Spleen (tissue), 11 donors: ENCODE results near the gene TPST1. TPM values are rescaled to one million over a fixed set of nuclear protein-coding genes. Genes with fewer than 3 reads are reported as not detected.
"Not testable (repeated sequence)": the region's sequence is repeated elsewhere in the genome, so short reads cannot be mapped to it uniquely, and the experiment has no call there.

Experiments used
- DNase-seq: peaks from one replicate; pipeline ENCODE4 v3.0.0-alpha.2; 2020
- H3K27ac ChIP-seq, 8 donors: fragments of 200-600 bp; sonication (generic) in 7 of 8; 1 replicate in 4 of 8; 2 replicates in 4 of 8; pipeline versions ENCODE4 v1.5.0 to v1.8.0; 2016 to 2021; ENCODE audit warnings: inconsistent platforms in 4 of 8, mild to moderate bottlenecking in 4 of 8, moderate library complexity in 1 of 8
- H3K27me3 ChIP-seq, 7 donors: fragments of 200-600 bp; sonication (generic) in 6 of 7; replicated peaks in 1 of 7; 1 replicate in 4 of 7; 2 replicates in 3 of 7; pipeline versions ENCODE4 v1.5.0 to v1.8.0; 2016 to 2021; ENCODE audit warnings: inconsistent platforms in 3 of 7, mild to moderate bottlenecking in 1 of 7
- H3K36me3 ChIP-seq, 6 donors: fragments of 200-600 bp; sonication (generic) in 5 of 6; 1 replicate in 4 of 6; 2 replicates in 2 of 6; pipeline versions ENCODE4 v1.5.0 to v1.8.0; 2016 to 2021; ENCODE audit warnings: inconsistent platforms in 2 of 6
- H3K4me1 ChIP-seq, 6 donors: fragments of 200-600 bp; sonication (generic) in 5 of 6; 1 replicate in 3 of 6; 2 replicates in 3 of 6; pipeline versions ENCODE4 v1.5.0 to v1.8.0; 2016 to 2021; ENCODE audit warnings: inconsistent platforms in 3 of 6
- H3K4me3 ChIP-seq, 8 donors: fragments of 200-600 bp; sonication (generic) in 7 of 8; 1 replicate in 4 of 8; 2 replicates in 4 of 8; pipeline versions ENCODE4 v1.5.0 to v1.8.0; 2016 to 2021; ENCODE audit warnings: inconsistent platforms in 4 of 8, mild to moderate bottlenecking in 4 of 8, moderate library complexity in 2 of 8
- H3K9me3 ChIP-seq, 8 donors: fragments of 200-600 bp; sonication (generic) in 7 of 8; 1 replicate in 4 of 8; 2 replicates in 4 of 8; pipeline versions ENCODE4 v1.5.0 to v1.8.0; 2016 to 2021; ENCODE audit warnings: inconsistent platforms in 4 of 8
- POLR2A ChIP-seq, 3 donors: fragments of 450-650 bp; IDR thresholded peaks; one replicate each; pipeline ENCODE4 v1.5.1; 2017; ENCODE audit warnings: antibody characterized with exemption in 3 of 3, mild to moderate bottlenecking in 1 of 3
- POLR2AphosphoS5 ChIP-seq, 3 donors: sonication (generic); formaldehyde crosslinking; IDR thresholded peaks; one replicate each; pipeline ENCODE4 v1.5.1; 2017; ENCODE audit warnings: antibody characterized with exemption in 3 of 3
- WGBS, 5 donors: extraction: QIAGEN DNeasy Blood & Tissue Kit in 3 of 5; methylation state at CpG; one replicate each; pipeline versions ENCODE4 v1.1.5 to v1.1.7; 2013 to 2018; 5-methylcytosine and 5-hydroxymethylcytosine counted together
- intact Hi-C: fragments of 100-400 bp; cut with DNase I; formaldehyde crosslinking; loops from one replicate; pipeline ENCODE4 v1.15.0; 2023; ENCODE audit warnings: low total_unique reads
- polyA plus RNA-seq, 3 donors: library from polyadenylated mRNA; stranded (reverse); fragments of 200-250 nt; gene quantifications; one replicate each; pipeline ENCODE4 v1.2.1, GENCODE V29; 2013
- total RNA-seq, 7 donors: library from RNA; depleted of rRNA in 3 of 7; stranded (reverse); fragments of >200 nt in 3 of 7; fragmentation: NEBNext Ultra II Directional in 4 of 7; extraction: Animal tissue kit (Norgen Biotek cat#: 25700) in 4 of 7; gene quantifications; one replicate each; pipeline versions ENCODE4 v1.1.0 to v1.2.1, GENCODE V29; 2016 to 2021
- TF ChIP-seq, protein P1 (sequence below), 11 experiments: fragments of 200-600 bp in 7 of 11; fragments of 450-650 bp in 4 of 11; sonication (generic) in 4 of 11; IDR thresholded peaks in 8 of 11; conservative IDR thresholded peaks in 3 of 11; 1 replicate in 7 of 11; 2 replicates in 4 of 11; pipeline versions ENCODE4 v1.4.0 to v1.8.0; 2016 to 2021; ENCODE audit warnings: antibody characterized with exemption in 11 of 11, inconsistent platforms in 4 of 11, mild to moderate bottlenecking in 1 of 11
- donor health status: healthy with polysubstance abuse.
- donor health status: DM: no; HTN: no; CAD: no; lungs with moderate emphysema.
- donor health status: DM: no; HTN: no; CAD: no.
- donor health status: Bipolar disorder and iron deficiency.
- donor health status: healthy.
- donor health status: DM: no; HTN: no; CAD: no.
- donor health status: DM: yes; HTN: yes; CAD: no.

Gene TPST1
- total and polyA plus RNA-seq, 10 donors: 4.8 to 58.5 (median 27.1) TPM

GRCh38 chr7:66385191-66385905 is 180.2 kb downstream of the TPST1 start:
- H3K4me3 ChIP-seq, H3K27me3 ChIP-seq, H3K27ac ChIP-seq, H3K4me1 ChIP-seq, DNase-seq, intact Hi-C loops, H3K9me3 ChIP-seq: not testable (repeated sequence)
- WGBS, 5 donors: 47 to 62% (median 57%) methylated on average over 5 of the region's 5 CpGs
- H3K36me3 ChIP-seq: peaks cover 0 to 21% (median 0%) of the 10 kb centered on the region in 6 donors

DNA sequence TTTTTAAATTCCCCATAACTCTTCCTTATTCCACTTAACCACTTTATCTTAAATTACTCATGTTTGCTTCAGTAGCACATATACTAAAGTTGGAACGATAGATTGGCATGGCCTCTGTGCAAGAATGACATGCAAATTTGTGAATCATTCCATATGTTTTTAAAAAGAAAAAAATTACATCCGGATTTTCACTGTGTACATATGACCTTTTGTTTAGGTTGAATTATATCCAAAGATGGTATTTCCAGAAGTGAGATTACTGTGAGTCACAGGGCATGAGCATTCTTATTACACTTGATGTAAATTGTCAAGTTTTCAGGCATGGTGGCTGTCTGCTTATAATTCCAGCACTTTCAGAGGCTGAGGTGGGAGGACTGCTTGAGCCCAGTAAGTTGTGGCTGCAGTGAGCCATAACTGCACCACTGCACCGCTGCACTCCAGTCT is 190.0 kb downstream of the TPST1 start:
- WGBS, 5 donors: 76 to 92% (median 87%) methylated on average over 3 of the region's 3 CpGs
- DNase-seq, H3K4me1 ChIP-seq, H3K4me3 ChIP-seq, H3K27ac ChIP-seq, H3K9me3 ChIP-seq, H3K27me3 ChIP-seq, intact Hi-C loops: not testable (repeated sequence)
- peaks cover 0 to 36% (median 0%) of the 10 kb centered on the region in 6 donors for H3K36me3 ChIP-seq

- WGBS, 5 donors: 92 to 97% (median 94%) methylated on average over 3 of the region's 3 CpGs
- H3K4me3 ChIP-seq, intact Hi-C loops, H3K27ac ChIP-seq, H3K27me3 ChIP-seq, H3K9me3 ChIP-seq, DNase-seq, H3K4me1 ChIP-seq: not testable (repeated sequence)
- H3K36me3 ChIP-seq: peaks cover 0 to 35% (median 0%) of the 10 kb centered on the region in 6 donors
Measured at GRCh38 chr7:66396052-66396451, 190.9 kb downstream of the TPST1 start.

DNA sequence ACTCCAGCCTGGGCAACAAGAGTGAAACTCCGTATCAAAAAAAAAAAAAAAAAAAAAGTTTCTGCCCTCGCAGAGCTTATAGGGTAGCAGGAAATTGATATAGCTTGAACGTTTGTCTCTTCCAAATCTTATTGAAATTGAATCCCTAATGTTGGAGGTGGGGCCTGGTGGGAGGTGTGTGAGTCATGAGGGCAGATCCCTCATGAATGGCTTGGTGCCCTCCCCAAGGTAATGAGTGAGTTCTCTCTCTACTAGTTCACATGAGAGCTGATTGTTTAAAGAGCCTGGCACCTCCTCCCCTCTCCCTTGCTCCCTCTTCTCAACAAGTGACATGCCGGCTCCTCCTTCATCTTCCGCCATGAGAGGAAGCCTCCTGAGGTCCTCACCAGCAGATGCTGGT is 193.7 kb downstream of the TPST1 start:
- 84 to 92% (median 85%) methylated on average over 5 of the region's 5 CpGs for WGBS, 5 donors
- H3K27me3 ChIP-seq, intact Hi-C loops, H3K4me1 ChIP-seq, DNase-seq, H3K27ac ChIP-seq, H3K4me3 ChIP-seq: not testable (repeated sequence)
- Histone ChIP-seq H3K36me3 (peaks cover 0 to 54% (median 8%) of the 10 kb centered on the region in 6 donors), H3K9me3 (peaks cover 0 to 18% (median 13%) of the 10 kb centered on the region in 8 donors)

GRCh38 chr7:66399566-66399965 is 194.4 kb downstream of the TPST1 start:
- Histone ChIP-seq H3K27me3 (no peaks in the 10 kb centered on the region), H3K36me3 (peaks cover 0 to 60% (median 10%) of the 10 kb centered on the region in 6 donors), H3K4me3 (no peak overlapping the region), H3K9me3 (peaks cover 0 to 18% (median 13%) of the 10 kb centered on the region in 8 donors), H3K27ac (no peak overlapping the region), H3K4me1 (no peaks in the 10 kb centered on the region)
- TF ChIP-seq, protein P1, sequence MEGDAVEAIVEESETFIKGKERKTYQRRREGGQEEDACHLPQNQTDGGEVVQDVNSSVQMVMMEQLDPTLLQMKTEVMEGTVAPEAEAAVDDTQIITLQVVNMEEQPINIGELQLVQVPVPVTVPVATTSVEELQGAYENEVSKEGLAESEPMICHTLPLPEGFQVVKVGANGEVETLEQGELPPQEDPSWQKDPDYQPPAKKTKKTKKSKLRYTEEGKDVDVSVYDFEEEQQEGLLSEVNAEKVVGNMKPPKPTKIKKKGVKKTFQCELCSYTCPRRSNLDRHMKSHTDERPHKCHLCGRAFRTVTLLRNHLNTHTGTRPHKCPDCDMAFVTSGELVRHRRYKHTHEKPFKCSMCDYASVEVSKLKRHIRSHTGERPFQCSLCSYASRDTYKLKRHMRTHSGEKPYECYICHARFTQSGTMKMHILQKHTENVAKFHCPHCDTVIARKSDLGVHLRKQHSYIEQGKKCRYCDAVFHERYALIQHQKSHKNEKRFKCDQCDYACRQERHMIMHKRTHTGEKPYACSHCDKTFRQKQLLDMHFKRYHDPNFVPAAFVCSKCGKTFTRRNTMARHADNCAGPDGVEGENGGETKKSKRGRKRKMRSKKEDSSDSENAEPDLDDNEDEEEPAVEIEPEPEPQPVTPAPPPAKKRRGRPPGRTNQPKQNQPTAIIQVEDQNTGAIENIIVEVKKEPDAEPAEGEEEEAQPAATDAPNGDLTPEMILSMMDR (IDR thresholded peaks at IDR 0.05 in 8 of 11, conservative IDR thresholded peaks at IDR 0.05 in 3 of 11): no peak
- TF ChIP-seq POLR2AphosphoS5 (IDR thresholded peaks at IDR 0.05) (no peak), POLR2A (IDR thresholded peaks at IDR 0.05) (no peak)
- intact Hi-C loops: no loop called here
- no peak for DNase-seq

DNA sequence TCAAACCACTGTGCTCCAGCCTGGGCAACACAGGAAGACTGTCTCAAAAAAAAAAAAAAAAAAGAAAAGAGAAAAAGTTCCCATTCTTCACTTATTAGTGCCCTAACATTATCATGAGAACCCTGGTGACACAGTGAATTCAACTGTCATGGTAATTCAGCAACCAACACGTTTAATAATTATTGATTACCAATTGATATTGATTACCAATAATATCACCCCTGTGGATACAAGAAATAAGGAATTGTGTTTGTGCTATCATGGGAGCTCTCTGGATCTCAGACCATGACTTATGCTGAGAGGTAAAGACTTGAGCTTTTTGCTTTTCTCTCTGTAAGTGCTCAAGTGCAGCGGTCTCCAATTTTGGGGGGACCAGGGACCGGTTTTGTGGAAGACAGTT is 195.3 kb downstream of the TPST1 start:
- intact Hi-C loops: no loop called here
- no peak for DNase-seq
- H3K36me3 ChIP-seq: peaks cover 0 to 60% (median 10%) of the 10 kb centered on the region in 6 donors
- no peak overlapping the region for H3K27ac ChIP-seq
- WGBS, 5 donors: 94 to 96% (median 96%) methylated on average over 3 of the region's 3 CpGs
- no peak overlapping the region for H3K4me3 ChIP-seq
- H3K27me3 ChIP-seq: no peaks in the 10 kb centered on the region
- peaks cover 0 to 18% (median 13%) of the 10 kb centered on the region in 8 donors for H3K9me3 ChIP-seq
- TF ChIP-seq, protein P1 (IDR thresholded peaks at IDR 0.05 in 8 of 11, conservative IDR thresholded peaks at IDR 0.05 in 3 of 11): no peak
- TF ChIP-seq POLR2AphosphoS5 (IDR thresholded peaks at IDR 0.05) (no peak), POLR2A (IDR thresholded peaks at IDR 0.05) (no peak)
- no peaks in the 10 kb centered on the region for H3K4me1 ChIP-seq

DNA sequence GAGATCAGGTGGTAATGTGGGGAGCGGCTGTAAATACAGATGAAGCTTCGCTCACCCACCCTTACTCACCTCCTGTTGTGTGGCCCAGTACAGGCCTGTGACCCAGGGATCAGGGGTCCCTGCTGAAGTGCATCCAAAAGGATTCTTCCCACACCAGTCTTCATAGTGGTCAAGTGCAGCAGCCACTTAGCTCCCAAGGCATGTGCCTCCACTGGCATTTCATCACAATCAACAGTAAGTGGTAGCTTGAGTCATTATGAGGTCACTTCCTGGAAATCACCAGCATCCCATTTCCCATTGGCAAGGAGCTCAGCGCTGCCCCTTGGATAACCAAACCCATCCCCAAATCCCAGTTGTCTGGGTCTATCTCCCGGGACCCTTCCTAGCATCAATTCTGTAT is 196.0 kb downstream of the TPST1 start:
- 94 to 99% (median 96%) methylated on average over 4 of the region's 4 CpGs for WGBS, 5 donors
- H3K4me1 ChIP-seq, intact Hi-C loops, H3K27me3 ChIP-seq, DNase-seq, H3K27ac ChIP-seq, H3K4me3 ChIP-seq: not testable (repeated sequence)
- peaks cover 0 to 64% (median 10%) of the 10 kb centered on the region in 6 donors for H3K36me3 ChIP-seq
- peaks cover 0 to 18% (median 13%) of the 10 kb centered on the region in 8 donors for H3K9me3 ChIP-seq

GRCh38 chr7:66401932-66402331 is 196.8 kb downstream of the TPST1 start:
- Histone ChIP-seq H3K9me3 (peaks cover 0 to 18% (median 13%) of the 10 kb centered on the region in 8 donors), H3K36me3 (peaks cover 0 to 71% (median 10%) of the 10 kb centered on the region in 6 donors)
- H3K27ac ChIP-seq, H3K4me1 ChIP-seq, intact Hi-C loops, H3K4me3 ChIP-seq, H3K27me3 ChIP-seq, DNase-seq: not testable (repeated sequence)
- 93 to 100% (median 94%) methylated on average over 3 of the region's 3 CpGs for WGBS, 5 donors
